Measurements from ENCODE around the gene AMOTL1.

GRCh38 chr11:94876222-94876621, 108.1 kb downstream of the AMOTL1 start:
- TF ChIP-seq POLR2A (IDR thresholded peaks at IDR 0.05; ENCODE audit: low read depth, low read length) = no peak
- TF ChIP-seq CTCF (IDR thresholded peaks at IDR 0.05; ENCODE audit: extremely low read depth in 1 of 2, insufficient read depth in 1 of 2, low read depth in 1 of 2, low read length in 2 of 2) = no peak
- TF ChIP-seq EZH2 (IDR thresholded peaks at IDR 0.05; ENCODE audit: borderline replicate concordance, low read depth, low read length, severe bottlenecking) = no peak
- no peak for TF ChIP-seq JUN (IDR thresholded peaks at IDR 0.05; ENCODE audit: borderline replicate concordance, insufficient read depth, insufficient read length, low read depth)
- TF ChIP-seq POLR2AphosphoS5 (IDR thresholded peaks at IDR 0.05; ENCODE audit: insufficient read depth, low read depth, low read length) = no peak
- TF ChIP-seq FOS (IDR thresholded peaks at IDR 0.05; ENCODE audit: borderline replicate concordance, insufficient read depth, low read length) = no peak

Measured in endothelial cell of umbilical vein (primary cell).